HK-2 (cell line): ENCODE data around the gene CHST15.

Experiments used
- DNase-seq: peaks from one replicate; pipeline ENCODE4 v3.0.0-alpha.2; 2018; ENCODE audit not compliant: unreplicated experiment

Gene CHST15

DNA sequence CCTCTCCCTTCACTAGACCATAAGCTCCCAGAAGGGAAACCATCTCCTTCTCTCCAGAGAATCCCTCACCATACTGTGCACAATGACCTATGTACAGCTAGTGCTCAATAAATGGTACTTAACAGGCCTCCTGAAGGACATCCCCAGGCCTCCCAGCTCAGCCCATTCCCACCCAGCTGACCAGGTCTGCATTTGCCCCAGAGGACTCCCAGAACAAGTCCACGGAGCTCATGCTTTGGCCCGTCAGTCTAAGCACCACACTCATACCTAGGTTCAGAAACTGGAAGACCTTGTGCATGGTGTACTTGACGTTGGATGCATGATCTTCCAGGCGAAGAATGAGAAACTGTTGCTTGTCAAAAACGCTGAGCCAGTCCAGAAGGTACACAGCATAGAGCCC is 81.3 kb downstream of the CHST15 start:
- no peak for DNase-seq

GRCh38 chr10:124011464-124011863 is 81.9 kb downstream of the CHST15 start:
- DNase-seq = no peak

DNA sequence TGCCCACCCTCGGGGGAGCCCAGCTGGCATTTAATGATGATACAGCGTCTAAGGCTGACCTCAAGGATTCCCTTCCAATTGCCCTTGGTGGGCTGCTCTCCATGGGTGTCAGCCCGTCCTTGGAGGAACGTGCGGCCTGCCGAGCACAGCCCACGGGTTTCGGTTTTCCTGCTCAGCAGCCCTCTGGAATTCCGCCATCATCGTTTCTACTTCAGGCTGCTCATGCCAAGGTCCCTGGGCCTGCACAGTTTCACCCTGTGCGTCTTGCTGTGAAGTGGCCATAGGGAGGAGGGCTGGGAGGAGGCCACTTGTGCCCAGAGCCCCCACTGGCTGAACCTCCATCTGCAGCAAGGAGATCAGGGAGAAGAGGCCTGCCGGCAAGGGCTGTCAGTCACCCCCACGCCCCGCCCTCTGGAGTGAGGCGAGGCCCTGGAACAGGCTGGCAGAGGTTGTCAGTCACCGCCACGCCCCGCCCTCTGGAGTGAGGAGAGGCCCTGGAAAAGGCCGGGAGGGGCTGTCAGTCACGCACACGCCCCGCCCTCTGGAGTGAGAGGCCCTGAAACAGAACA is 82.8 kb downstream of the CHST15 start:
- DNase-seq = no peak

DNA sequence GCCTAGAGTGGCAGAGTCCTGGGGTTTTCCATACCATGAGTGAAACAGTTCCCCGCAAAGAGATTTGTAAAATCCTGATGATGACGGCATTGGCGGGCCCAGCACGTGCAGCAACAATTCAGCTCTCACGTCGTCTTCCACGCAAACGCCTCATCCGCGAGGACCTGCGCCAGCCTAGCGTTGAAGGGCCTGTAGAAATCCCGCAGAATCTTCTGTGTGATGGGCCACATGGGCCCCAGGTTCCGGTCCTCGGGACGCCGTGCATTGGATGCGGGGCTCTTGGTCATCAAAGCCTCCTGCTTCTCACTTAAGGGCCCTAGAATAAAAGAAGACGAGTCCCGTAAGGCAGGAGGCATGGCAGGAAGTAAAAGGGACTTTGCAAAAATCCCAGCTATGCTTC is 83.4 kb downstream of the CHST15 start:
- no peak for DNase-seq

- DNase-seq = no peak
These were observed 84.0 kb downstream of the CHST15 start for GRCh38 chr10:124009231-124010015.

- no peak for DNase-seq
These were observed 84.7 kb downstream of the CHST15 start for GRCh38 chr10:124008681-124009080.

DNA sequence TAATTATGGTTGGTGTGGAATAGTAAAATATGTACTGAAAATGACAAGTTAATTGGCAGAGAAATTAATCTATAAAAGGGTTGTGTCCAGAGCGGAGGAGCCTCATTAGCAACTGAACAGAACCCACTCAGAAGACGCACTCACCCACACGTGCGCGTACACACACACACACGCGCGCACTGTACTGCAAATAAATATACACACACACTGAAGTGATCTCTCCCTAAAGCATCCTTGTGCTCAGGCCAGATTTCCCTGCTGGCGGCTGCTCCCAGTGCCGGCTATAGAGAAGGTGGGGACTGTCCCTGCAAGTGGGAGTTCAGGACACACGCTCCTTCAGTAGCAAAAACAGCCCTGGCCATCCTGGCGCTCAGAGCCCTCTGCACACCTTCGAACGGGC is 85.2 kb downstream of the CHST15 start:
- DNase-seq = no peak

DNA sequence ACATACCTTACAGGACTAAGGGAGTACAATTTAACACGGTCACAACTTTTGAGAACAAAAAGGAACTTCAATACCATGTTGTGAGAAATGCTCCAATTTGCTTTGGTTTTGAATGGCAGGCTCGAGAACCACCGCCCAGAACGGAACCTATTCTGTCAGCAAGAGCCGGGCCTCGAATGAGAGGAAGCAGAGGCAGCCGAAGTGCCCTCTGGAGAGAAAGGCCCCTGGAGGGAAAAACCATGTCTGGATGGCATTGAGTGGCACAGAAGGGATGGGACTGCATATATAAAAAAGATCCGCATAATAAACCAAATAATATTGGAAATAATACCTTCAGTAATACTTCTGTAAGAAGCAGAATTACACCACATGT is 85.6 kb downstream of the CHST15 start:
- no peak for DNase-seq

- no peak for DNase-seq
These were observed 86.2 kb downstream of the CHST15 start for GRCh38 chr10:124007102-124007772.

DNA sequence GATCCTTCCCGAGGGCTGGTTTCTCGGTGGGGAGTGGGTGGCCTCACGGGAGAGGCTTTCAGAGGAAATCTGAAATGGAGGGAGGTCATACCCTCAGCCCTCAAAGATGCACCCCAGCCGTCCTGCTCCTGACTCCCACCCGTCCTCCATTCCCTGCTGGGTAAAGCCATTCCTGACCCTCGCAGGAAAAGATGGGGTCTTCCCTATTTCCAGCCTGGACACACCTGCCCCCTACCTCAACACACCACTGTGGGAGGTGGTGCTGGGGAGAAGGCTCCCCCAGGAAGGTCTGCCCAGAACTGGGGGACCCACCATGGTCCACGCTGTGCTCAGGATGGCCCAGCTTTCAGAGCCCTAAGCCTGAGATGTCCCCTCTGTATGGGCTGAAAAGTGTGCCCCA is 86.9 kb downstream of the CHST15 start:
- no peak for DNase-seq

GRCh38 chr10:124005991-124006392 is 87.4 kb downstream of the CHST15 start:
- DNase-seq = no peak

DNA sequence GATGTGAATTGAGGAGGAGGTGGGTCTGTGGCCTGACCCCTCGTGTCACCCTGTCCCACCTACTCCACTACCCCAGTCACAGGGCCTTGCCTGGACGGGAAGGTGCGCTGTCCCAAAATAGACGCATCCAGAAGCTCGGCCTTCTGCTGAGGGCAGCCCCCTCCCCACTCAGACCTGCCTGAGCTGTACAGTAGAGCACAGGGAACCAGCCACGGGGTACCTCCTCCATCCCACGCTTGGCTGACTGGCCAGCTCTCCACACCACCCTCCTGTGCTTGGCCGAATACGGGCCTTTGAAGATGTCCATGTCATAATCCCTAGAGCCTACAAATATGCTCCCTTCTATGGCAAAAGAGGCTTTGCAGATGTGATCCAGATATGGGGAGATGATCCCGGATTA is 88.3 kb downstream of the CHST15 start:
- DNase-seq = no peak

GRCh38 chr10:124004663-124005004 is 88.8 kb downstream of the CHST15 start:
- DNase-seq = no peak

- DNase-seq = no peak
These were observed 89.3 kb downstream of the CHST15 start for GRCh38 chr10:124003871-124004662.

DNA sequence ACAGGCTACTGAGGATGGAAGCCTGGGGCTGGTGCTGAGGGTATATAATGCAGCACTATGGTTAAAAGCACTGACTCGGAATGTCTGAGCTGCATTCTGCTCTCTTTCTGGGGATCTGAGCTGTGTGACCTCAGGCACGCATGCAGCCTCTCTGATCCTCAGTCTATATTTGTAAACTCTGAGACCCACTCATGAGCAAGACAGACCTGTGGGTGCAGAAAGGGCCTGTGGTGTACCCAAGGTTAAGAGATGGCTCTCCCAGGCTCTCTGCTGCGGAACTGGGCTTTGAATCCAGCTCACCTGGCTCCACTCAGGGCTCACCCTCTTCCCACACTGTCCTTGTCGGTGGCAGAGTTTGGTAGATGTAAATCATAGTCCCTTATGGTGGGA is 89.9 kb downstream of the CHST15 start:
- DNase-seq = no peak

- DNase-seq = no peak
These were observed 90.4 kb downstream of the CHST15 start for GRCh38 chr10:124003070-124003419.

DNA sequence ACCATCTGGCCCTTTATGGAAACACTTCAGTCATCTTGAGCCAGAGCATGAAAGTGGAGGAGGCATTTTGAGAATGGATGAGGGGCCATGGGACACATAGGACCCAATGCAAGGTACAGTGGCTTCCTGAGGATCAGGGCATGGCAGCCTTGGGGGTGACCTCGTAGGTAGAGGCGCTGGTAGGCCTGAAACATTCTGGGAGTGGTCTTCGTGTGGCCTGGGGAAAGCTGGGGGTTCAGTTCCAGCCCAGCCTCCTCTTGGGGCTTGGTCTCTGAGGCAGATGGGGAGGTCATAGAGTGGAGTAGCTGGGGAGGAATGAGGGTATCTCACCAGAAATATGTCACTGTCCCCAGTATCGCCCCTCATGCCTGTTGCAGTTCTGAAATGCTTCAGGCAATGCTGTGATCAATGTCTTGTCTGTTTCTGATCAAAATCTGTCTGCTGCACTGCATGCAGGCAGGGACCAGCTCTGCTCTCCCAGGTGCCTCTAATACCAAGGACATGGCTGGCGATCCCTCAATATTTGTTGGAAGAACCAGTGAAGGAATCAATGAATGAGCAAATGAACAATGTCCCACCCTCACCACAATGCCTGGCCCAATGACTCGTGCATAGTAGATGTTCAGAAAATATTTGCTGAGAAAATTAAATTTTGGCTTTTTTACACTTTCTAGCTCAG is 90.9 kb downstream of the CHST15 start:
- DNase-seq = no peak

GRCh38 chr10:124001391-124002148 is 91.8 kb downstream of the CHST15 start:
- DNase-seq = no peak

DNA sequence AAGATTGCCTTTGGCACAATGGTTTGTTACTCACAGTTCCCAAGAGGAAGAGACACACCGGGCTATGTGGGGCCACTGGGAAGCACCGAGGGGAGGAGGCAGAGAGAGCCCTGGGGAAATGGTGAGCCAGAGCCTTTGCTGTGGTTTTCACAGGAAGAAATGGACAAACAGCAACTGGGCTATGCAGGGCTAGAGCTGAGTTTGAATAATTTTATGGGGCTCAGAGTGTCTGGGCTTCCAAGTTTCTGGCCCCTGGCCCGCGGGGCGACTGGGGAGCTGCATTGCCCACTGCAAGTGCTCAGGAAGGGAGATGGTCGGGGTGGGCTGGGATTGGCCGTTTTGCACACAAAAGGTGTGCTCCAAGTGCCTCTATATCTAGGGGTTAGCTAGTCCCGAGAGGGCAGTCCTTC is 92.6 kb downstream of the CHST15 start:
- DNase-seq = peak; percentile 33

GRCh38 chr10:123999956-124000615 is 93.3 kb downstream of the CHST15 start:
- DNase-seq = no peak

DNA sequence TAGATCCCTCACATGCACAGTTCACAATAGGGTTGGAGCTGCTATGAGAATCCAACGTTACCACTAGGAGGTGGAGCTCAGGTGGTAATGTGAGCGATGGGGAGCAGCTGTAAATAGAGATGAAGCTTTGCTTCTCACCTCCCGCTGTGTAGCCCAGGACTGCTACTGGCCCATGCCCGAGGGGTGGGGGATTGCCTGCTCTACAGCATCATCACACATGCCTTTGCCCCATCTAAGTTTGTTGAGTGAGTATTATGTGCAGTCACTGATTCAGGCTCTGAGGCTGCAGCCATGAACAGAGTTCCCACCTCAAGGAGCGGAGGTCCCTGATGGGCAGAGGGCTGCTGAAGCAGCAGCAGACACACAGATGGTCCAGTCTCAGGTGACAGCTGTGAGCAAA is 94.1 kb downstream of the CHST15 start:
- no peak for DNase-seq
